H1 (cell line): ENCODE measurements around the gene POLN.

Source experiments
- EP300 ChIP-seq, 2 experiments: IDR thresholded peaks; 1 replicate in 1 of 2; 2 replicates in 1 of 2; pipeline ENCODE4 v1.6.1; 2011 to 2012; ENCODE audit warnings: low read depth in 2 of 2, low read length in 2 of 2, mild to moderate bottlenecking in 2 of 2, borderline replicate concordance in 1 of 2, inconsistent platforms in 1 of 2, moderate library complexity in 1 of 2
- EZH2 ChIP-seq: fragments of 200-600 bp; sonication (generic); IDR thresholded peaks from 2 replicates; pipeline ENCODE4 v1.7.1; 2012; ENCODE audit warnings: low read depth, mild to moderate bottlenecking, moderate library complexity, low read length, inconsistent platforms; ENCODE audit not compliant: severe bottlenecking
- GTF2F1 ChIP-seq: IDR thresholded peaks from 2 replicates; pipeline ENCODE4 v1.6.1; 2012; ENCODE audit warnings: low read depth, low read length, improper control_type of control experiment, borderline replicate concordance
- HDAC2 ChIP-seq, 2 experiments: fragments of 300-600 bp in 1 of 2; sonication (generic) in 1 of 2; IDR thresholded peaks; 2 replicates each; pipeline ENCODE4 v1.6.1; 2011 to 2012; ENCODE audit warnings: low read depth in 2 of 2, low read length in 2 of 2, mild to moderate bottlenecking in 2 of 2, moderate library complexity in 2 of 2, borderline replicate concordance in 1 of 2, inconsistent platforms in 1 of 2
- HDAC6 ChIP-seq: IDR thresholded peaks from one replicate; pipeline ENCODE4 v1.7.1; 2012; ENCODE audit warnings: low read depth, mild to moderate bottlenecking, inconsistent platforms, low read length, moderate library complexity
- NRF1 ChIP-seq: IDR thresholded peaks from 2 replicates; pipeline ENCODE4 v1.6.1; 2011; ENCODE audit warnings: mild to moderate bottlenecking, low read depth, low read length, improper control_type of control experiment
- POLR2A ChIP-seq, 2 experiments: IDR thresholded peaks; 1 replicate in 1 of 2; 2 replicates in 1 of 2; pipeline ENCODE4 v1.6.1; 2011; ENCODE audit warnings: low read depth in 2 of 2, low read length in 2 of 2, mild to moderate bottlenecking in 2 of 2; ENCODE audit errors: control extremely low read depth in 1 of 2
- RAD21 ChIP-seq, 2 experiments: IDR thresholded peaks in 1 of 2; conservative IDR thresholded peaks in 1 of 2; 2 replicates each; pipeline ENCODE4 v1.6.1; 2011; ENCODE audit warnings: low read depth in 2 of 2, low read length in 2 of 2, improper control_type of control experiment in 1 of 2, inconsistent platforms in 1 of 2, mild to moderate bottlenecking in 1 of 2, moderate library complexity in 1 of 2
- SP2 ChIP-seq: IDR thresholded peaks from 2 replicates; pipeline ENCODE4 v1.6.1; 2012; ENCODE audit warnings: mild to moderate bottlenecking, low read length, inconsistent platforms
- SUZ12 ChIP-seq: fragments of 200-600 bp; sonication (generic); IDR thresholded peaks from 2 replicates; pipeline ENCODE4 v1.6.1; 2012; ENCODE audit warnings: mild to moderate bottlenecking, inconsistent platforms, low read length, moderate library complexity, mixed read lengths
- TF ChIP-seq, protein P1 (sequence below): IDR thresholded peaks from 2 replicates; pipeline ENCODE4 v1.6.1; 2011; ENCODE audit warnings: low read length, improper control_type of control experiment
- TF ChIP-seq, protein P2 (sequence below), 3 experiments: IDR thresholded peaks; 1 replicate in 2 of 3; 2 replicates in 1 of 3; pipeline versions ENCODE4 v1.5.1 to v1.6.1; 2011; ENCODE audit warnings: low read length in 3 of 3, mild to moderate bottlenecking in 3 of 3, inconsistent platforms in 2 of 3, low read depth in 1 of 3, moderate library complexity in 1 of 3; ENCODE audit not compliant: insufficient read depth in 1 of 3; ENCODE audit errors: control extremely low read depth in 1 of 3

DNA sequence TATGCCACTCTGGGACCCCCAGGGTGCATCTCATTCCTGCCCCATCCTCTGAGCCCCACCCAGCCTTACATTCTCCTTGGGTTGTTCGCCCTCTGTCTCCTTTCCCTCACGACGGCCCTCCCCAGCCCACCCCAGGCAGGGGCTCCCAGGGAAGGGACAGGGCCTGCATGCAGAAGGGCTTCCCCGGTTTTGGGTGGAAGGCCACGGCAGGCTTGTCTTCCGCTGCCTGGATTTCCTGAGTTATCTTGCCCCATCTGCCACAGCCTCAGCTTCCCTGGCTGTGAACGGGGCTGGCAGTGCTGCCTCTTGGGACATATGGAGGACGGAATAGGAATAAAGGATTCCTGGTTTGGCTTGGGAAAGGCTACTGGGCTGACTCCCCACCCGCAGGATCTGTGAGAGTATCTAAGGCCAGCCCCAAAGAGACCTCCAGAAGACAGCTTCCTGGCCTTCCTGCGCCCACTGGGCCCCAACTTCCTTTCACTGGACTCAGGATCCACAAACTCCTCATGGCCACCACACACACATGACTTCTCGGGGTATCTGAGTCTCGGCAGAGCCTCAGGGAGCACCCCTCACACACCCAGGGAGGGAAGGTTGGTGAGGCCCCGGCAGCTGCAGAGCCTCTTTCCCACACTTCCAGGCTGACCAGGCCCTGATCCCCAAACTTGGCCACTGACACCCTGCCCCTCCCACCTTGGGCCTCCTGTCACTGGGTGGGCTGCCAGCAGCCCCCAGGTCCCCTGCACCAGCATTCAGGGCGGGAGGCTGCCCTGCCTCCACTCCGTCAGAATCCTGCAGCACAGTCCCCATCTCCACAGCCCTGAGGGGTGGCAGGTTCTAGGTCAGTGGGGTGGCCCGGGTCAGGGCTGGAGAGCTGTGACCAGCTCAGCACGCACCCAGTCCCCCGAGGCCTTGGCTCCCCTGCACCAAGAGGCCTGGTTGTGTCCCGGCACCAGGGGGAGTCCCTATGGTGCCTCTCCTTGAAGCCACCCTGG lies 23.5 kb upstream of the POLN start:
- no peak for TF ChIP-seq SP2
- TF ChIP-seq, protein P1, sequence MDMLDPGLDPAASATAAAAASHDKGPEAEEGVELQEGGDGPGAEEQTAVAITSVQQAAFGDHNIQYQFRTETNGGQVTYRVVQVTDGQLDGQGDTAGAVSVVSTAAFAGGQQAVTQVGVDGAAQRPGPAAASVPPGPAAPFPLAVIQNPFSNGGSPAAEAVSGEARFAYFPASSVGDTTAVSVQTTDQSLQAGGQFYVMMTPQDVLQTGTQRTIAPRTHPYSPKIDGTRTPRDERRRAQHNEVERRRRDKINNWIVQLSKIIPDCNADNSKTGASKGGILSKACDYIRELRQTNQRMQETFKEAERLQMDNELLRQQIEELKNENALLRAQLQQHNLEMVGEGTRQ = no peak
- no peak for TF ChIP-seq HDAC6
- TF ChIP-seq, protein P2, sequence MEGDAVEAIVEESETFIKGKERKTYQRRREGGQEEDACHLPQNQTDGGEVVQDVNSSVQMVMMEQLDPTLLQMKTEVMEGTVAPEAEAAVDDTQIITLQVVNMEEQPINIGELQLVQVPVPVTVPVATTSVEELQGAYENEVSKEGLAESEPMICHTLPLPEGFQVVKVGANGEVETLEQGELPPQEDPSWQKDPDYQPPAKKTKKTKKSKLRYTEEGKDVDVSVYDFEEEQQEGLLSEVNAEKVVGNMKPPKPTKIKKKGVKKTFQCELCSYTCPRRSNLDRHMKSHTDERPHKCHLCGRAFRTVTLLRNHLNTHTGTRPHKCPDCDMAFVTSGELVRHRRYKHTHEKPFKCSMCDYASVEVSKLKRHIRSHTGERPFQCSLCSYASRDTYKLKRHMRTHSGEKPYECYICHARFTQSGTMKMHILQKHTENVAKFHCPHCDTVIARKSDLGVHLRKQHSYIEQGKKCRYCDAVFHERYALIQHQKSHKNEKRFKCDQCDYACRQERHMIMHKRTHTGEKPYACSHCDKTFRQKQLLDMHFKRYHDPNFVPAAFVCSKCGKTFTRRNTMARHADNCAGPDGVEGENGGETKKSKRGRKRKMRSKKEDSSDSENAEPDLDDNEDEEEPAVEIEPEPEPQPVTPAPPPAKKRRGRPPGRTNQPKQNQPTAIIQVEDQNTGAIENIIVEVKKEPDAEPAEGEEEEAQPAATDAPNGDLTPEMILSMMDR (IDR thresholded peaks at IDR 0.05; ENCODE audit: control extremely low read depth in 1 of 3, insufficient read depth in 1 of 3, low read depth in 1 of 3, low read length in 3 of 3) = no peak
- no peak for TF ChIP-seq HDAC2 (IDR thresholded peaks at IDR 0.05; ENCODE audit: borderline replicate concordance in 1 of 2, low read depth in 2 of 2, low read length in 2 of 2)
- TF ChIP-seq EZH2 = no peak
- no peak for TF ChIP-seq SUZ12
- no peak for TF ChIP-seq GTF2F1
- no peak for TF ChIP-seq NRF1
- no peak for TF ChIP-seq EP300 (IDR thresholded peaks at IDR 0.05; ENCODE audit: borderline replicate concordance in 1 of 2, low read depth in 2 of 2, low read length in 2 of 2)
- no peak for TF ChIP-seq POLR2A (IDR thresholded peaks at IDR 0.05; ENCODE audit: control extremely low read depth in 1 of 2, low read depth in 2 of 2, low read length in 2 of 2)
- TF ChIP-seq RAD21 (IDR thresholded peaks at IDR 0.05 in 1 of 2, conservative IDR thresholded peaks at IDR 0.05 in 1 of 2; ENCODE audit: low read depth in 2 of 2, low read length in 2 of 2) = no peak
